Heart right ventricle (tissue), 16 donors: ENCODE results near the gene RHBDL3. TPM values are rescaled to one million over a fixed set of nuclear protein-coding genes. Genes with fewer than 3 reads are reported as not detected.
"Not testable (repeated sequence)": the region's sequence is repeated elsewhere in the genome, so short reads cannot be mapped to it uniquely, and the experiment has no call there.

Source experiments
- ATAC-seq, 8 donors: fragments of 200-7000 bp; cut with Tn5 transposase; one replicate each; pipeline ENCODE4 v1.9.1; 2020; ENCODE audit warnings: mild to moderate bottlenecking in 8 of 8, moderate library complexity in 8 of 8, moderate number of reproducible peaks in 1 of 8
- DNase-seq, 2 donors: peaks; one replicate each; pipeline ENCODE4 v3.0.0-alpha.2; 2020
- H3K27ac ChIP-seq, 10 donors: fragments of 200-600 bp; sonication (generic) in 2 of 10; one replicate each; pipeline versions ENCODE4 v1.5.0 to v1.8.0; 2020 to 2022; ENCODE audit warnings: mild to moderate bottlenecking in 3 of 10
- H3K27me3 ChIP-seq, 7 donors: fragments of 200-600 bp; one replicate each; pipeline ENCODE4 v1.8.0; 2021 to 2022; ENCODE audit warnings: mild to moderate bottlenecking in 2 of 7
- H3K36me3 ChIP-seq, 9 donors: fragments of 200-600 bp; sonication (generic) in 1 of 9; one replicate each; pipeline versions ENCODE4 v1.5.0 to v1.8.0; 2020 to 2022; ENCODE audit warnings: mild to moderate bottlenecking in 2 of 9
- H3K4me1 ChIP-seq, 9 donors: fragments of 200-600 bp; sonication (generic) in 1 of 9; one replicate each; pipeline versions ENCODE4 v1.5.0 to v1.8.0; 2020 to 2022; ENCODE audit warnings: mild to moderate bottlenecking in 4 of 9
- H3K4me3 ChIP-seq, 10 donors: fragments of 200-600 bp; sonication (generic) in 2 of 10; one replicate each; pipeline versions ENCODE4 v1.5.0 to v1.8.0; 2020 to 2022; ENCODE audit warnings: mild to moderate bottlenecking in 7 of 10, moderate library complexity in 2 of 10
- H3K9me3 ChIP-seq, 11 donors: fragments of 200-600 bp in 10 of 11; sonication (generic) in 2 of 11; one replicate each; pipeline versions ENCODE4 v1.5.0 to v1.8.0; 2013 to 2022; ENCODE audit warnings: mild to moderate bottlenecking in 2 of 11, control low read depth in 1 of 11, moderate library complexity in 1 of 11
- WGBS, 2 donors: extraction: QIAGEN DNeasy Blood & Tissue Kit; methylation state at CpG; one replicate each; pipeline ENCODE4 v1.1.7; 2013; ENCODE audit warnings: inconsistent platforms in 1 of 2; 5-methylcytosine and 5-hydroxymethylcytosine counted together
- intact Hi-C, 10 donors: fragments of 100-400 bp; cut with DNase I; formaldehyde crosslinking; loops; one replicate each; pipeline versions ENCODE4 v1.11.1 to v1.14.2; 2022
- polyA plus RNA-seq, 2 donors: library from polyadenylated mRNA; stranded (reverse); fragments of 200-250 nt; gene quantifications; one replicate each; pipeline ENCODE4 v1.2.3, GENCODE V29; 2013
- total RNA-seq, 10 donors: library from RNA; stranded (reverse); fragmentation: NEBNext Ultra II Directional in 3 of 10; extraction: Animal tissue kit (Norgen Biotek cat#: 25700) in 3 of 10; gene quantifications; one replicate each; pipeline versions ENCODE4 v1.2.1 to v1.2.4, GENCODE V29; 2021 to 2023
- TF ChIP-seq, protein P1 (sequence below), 9 donors: fragments of 200-600 bp; sonication (generic) in 2 of 9; IDR thresholded peaks; one replicate each; pipeline versions ENCODE4 v1.5.0 to v1.8.0; 2021 to 2022; ENCODE audit warnings: antibody characterized with exemption in 9 of 9, mild to moderate bottlenecking in 5 of 9, moderate library complexity in 1 of 9
- donor health status: Arrhythmogenic right ventricular cardiomyopathy.
- donor health status: ischemic (EF 13 %, LVEDD 7.1; RV severe dilation, severe dysfunction).
- donor health status: healthy with polysubstance abuse.
- donor health status: DM: no; HTN: yes; CAD: no.
- donor health status: DM: no; HTN: no; CAD: no.
- donor health status: ischemic (EF 25% LVEDD 6.9; RV normal size, moderate dysfunction).
- donor health status: ischemic (EF 25% LVEDD 5.7; RV mildly dilated, moderate dysfunction).
- donor health status: healthy.
- donor health status: DM: yes; HTN: yes; CAD: no.
- donor health status: Ischemic cardiomyopathy.
- donor health status: ischemic (EF 35%, LVEDD 5.7; RV mildly dilated, moderate dysfunction).
- donor health status: nonischemic (EF 11% LVEDD 7.7; RV severe dilation, severe dysfunction).
- donor health status: DM: yes; HTN: yes; CAD: no.
- donor health status: PGD.
- donor health status: ischemic (EF 29% LVEDD 5.4; RV normal size, mild dysfunction).
- donor health status: nonischemic (EF 23%, LVEDD 6.1; RV moderate dilation, normal function).

The RHBDL3 gene
- total and polyA plus RNA-seq, 12 donors, result 0.07 to 3.7 (median 0.30) TPM; not detected in 2

DNA sequence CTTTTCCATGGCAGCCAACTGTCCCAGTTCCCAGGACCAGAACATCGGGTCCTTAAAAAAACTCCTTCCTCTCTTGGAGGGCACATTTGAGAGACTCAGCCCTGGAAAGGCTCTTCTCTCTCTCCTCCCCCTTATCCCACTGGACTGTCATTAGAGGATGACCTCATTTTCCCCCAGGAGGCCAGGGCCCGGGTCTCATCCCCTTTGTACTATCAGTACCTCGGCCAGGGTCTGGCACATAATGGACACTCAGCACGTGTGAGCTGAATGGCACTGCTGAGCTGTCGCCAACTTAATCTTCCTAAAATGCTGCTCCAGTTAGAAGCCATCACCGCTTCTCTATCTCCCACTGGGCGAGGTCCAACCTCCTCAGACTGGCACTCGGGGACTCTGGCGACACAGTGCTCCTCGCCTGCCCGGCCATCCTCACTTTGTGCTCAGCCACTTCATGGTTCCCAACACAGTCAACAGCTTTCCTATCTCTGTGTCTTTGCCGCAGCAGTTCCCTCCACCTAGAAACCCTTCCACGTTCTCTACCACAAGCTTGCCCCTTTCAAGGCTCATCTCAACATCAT lies 3.6 kb upstream of the RHBDL3 start:
- peaks cover 4 to 67% (median 35%) of the 10 kb centered on the region in 7 donors for H3K27me3 ChIP-seq
- ATAC-seq, result no peak
- intact Hi-C loops, result no loop called here
- H3K4me1 ChIP-seq, result peaks cover 6 to 24% (median 17%) of the 10 kb centered on the region in 9 donors
- 66 to 67% methylated on average over 13 of the region's 13 CpGs for WGBS, 2 donors
- TF ChIP-seq, protein P1, sequence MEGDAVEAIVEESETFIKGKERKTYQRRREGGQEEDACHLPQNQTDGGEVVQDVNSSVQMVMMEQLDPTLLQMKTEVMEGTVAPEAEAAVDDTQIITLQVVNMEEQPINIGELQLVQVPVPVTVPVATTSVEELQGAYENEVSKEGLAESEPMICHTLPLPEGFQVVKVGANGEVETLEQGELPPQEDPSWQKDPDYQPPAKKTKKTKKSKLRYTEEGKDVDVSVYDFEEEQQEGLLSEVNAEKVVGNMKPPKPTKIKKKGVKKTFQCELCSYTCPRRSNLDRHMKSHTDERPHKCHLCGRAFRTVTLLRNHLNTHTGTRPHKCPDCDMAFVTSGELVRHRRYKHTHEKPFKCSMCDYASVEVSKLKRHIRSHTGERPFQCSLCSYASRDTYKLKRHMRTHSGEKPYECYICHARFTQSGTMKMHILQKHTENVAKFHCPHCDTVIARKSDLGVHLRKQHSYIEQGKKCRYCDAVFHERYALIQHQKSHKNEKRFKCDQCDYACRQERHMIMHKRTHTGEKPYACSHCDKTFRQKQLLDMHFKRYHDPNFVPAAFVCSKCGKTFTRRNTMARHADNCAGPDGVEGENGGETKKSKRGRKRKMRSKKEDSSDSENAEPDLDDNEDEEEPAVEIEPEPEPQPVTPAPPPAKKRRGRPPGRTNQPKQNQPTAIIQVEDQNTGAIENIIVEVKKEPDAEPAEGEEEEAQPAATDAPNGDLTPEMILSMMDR (IDR thresholded peaks at IDR 0.05), result no peak
- H3K36me3 ChIP-seq, result no peaks in the 10 kb centered on the region
- H3K9me3 ChIP-seq, result no peaks in the 10 kb centered on the region
- H3K27ac ChIP-seq, result no peak overlapping the region
- no peak for DNase-seq
- no peak overlapping the region for H3K4me3 ChIP-seq

DNA sequence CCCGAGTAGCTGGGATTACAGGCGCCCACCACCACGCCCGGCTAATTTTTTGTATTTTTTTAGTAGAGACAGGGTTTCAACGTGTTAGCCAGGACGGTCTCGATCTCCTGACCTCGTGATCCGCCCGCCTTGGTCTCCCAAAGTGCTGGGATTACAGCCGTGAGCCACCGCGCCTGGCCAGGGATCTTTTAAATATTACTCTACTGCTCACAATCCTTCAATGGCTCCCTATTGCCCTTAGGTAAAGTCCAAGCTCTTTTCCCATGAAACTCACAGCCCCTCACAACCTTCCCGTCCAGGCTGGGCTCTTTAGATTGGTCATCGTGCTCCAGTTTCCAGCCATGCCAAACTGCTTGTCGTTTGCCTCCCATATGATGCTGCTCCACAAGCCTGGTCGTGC lies 2.1 kb upstream of the RHBDL3 start:
- Histone ChIP-seq H3K27me3 (peaks cover 4 to 72% (median 44%) of the 10 kb centered on the region in 7 donors), H3K4me1 (peaks cover 10 to 34% (median 23%) of the 10 kb centered on the region in 9 donors)
- H3K9me3 ChIP-seq, DNase-seq, ATAC-seq, intact Hi-C loops, H3K27ac ChIP-seq, H3K4me3 ChIP-seq, H3K36me3 ChIP-seq: not testable (repeated sequence)
- WGBS, 2 donors, result 94 to 95% methylated on average over 17 of the region's 17 CpGs

DNA sequence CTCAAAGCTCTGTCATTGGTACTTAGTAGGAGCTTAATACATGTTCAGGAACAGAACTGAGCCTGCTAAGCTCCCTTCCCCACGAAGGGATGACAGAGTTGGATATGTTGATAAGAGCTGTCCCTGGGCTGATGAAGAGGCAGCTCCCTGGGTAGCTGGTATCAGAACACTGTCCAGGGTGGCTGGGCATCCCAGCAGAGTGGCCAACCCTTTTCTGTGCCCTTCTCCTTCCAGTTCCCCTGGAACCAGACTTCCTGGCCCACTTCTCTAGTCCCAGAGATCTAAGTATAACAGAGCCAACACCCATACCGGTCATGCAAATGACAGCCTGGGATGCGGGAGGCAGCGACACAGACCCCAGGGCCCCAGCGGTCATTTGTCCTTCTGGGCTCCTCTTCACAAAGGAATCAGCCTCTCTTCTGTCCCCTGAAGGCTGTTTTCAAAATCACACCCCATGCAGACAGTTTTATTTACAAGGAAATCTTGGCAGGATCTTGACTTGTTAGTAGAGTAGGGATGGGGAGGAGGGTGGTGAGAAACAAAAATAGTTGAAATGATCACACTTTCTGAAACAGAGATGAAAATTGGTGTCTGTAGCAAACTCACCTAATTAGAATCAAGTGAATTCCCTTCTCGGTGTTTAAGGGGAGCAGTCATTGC lies 1.4 kb upstream of the RHBDL3 start:
- intact Hi-C loops, result no loop called here
- TF ChIP-seq, protein P1 (IDR thresholded peaks at IDR 0.05), result peak in 2 of 9 donors; percentile 18 to 24
- Histone ChIP-seq H3K4me1 (peaks cover 10 to 34% (median 23%) of the 10 kb centered on the region in 9 donors), H3K27me3 (peaks cover 4 to 72% (median 50%) of the 10 kb centered on the region in 7 donors), H3K36me3 (no peaks in the 10 kb centered on the region), H3K9me3 (no peaks in the 10 kb centered on the region), H3K27ac (no peak overlapping the region), H3K4me3 (peak overlapping the region in 1 of 10 donors; percentile 53)
- DNase-seq (no peak), ATAC-seq (peak in 1 of 8 donors; percentile 34)
- WGBS, 2 donors, result 25 to 41% methylated on average over 6 of the region's 6 CpGs

DNA sequence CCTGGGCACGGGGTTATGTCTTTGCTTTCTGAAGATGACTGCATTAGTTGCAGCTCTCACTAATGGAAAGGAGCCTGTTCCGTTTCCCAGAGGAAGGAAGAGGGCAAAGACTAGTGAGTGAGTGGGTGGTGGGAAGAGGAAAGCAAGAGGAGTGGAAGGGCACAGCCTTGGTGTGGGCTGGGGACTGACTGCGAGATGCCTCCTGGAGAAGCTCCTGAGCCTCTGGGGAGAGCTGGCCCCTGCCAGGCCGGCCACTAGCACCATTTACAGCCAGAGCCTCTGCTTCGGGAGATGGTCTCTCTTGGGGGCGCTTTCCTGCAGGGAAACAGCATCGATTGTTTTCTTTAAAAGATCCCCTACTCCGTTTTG lies 825 bp upstream of the RHBDL3 start:
- Histone ChIP-seq H3K36me3 (no peaks in the 10 kb centered on the region), H3K27me3 (peaks cover 4 to 77% (median 53%) of the 10 kb centered on the region in 7 donors), H3K4me3 (peak overlapping the region in 9 of 10 donors; percentile 11 to 69 (median 42)), H3K9me3 (no peaks in the 10 kb centered on the region), H3K4me1 (peaks cover 10 to 34% (median 23%) of the 10 kb centered on the region in 9 donors), H3K27ac (no peak overlapping the region)
- ATAC-seq, result no peak
- DNase-seq, result no peak
- WGBS, 2 donors, result 26 to 27% methylated on average over 8 of the region's 8 CpGs
- intact Hi-C loops, result no loop called here
- TF ChIP-seq, protein P1 (IDR thresholded peaks at IDR 0.05), result no peak

DNA sequence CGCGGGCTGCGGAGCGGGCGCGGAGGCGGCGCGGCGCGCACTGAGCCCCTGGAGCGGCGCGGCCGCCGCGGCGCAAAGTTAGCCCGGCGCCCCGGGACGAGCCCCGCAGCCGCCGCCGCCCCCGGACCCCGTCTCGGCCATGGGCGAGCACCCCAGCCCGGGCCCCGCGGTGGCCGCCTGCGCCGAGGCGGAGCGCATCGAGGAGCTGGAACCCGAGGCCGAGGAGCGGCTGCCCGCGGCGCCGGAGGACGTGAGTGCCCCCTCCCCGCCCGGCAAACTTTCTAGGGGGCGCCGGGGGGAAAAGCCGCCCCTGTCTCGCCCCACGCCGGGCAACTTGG lies 388 bp downstream of the RHBDL3 start:
- TF ChIP-seq, protein P1 (IDR thresholded peaks at IDR 0.05), result no peak
- ATAC-seq (no peak), DNase-seq (no peak)
- Histone ChIP-seq H3K27ac (no peak overlapping the region), H3K27me3 (peaks cover 4 to 82% (median 56%) of the 10 kb centered on the region in 7 donors), H3K4me1 (peaks cover 10 to 34% (median 23%) of the 10 kb centered on the region in 9 donors), H3K9me3 (no peaks in the 10 kb centered on the region), H3K36me3 (no peaks in the 10 kb centered on the region), H3K4me3 (peak overlapping the region; percentile 56 to 85 (median 66))
- 1% methylated on average over 21 to 54 of the region's 55 CpGs for WGBS, 2 donors
- intact Hi-C loops, result no loop called here
